Measurements from ENCODE around the gene RYK.

The RYK gene

GRCh38 chr3:134180761-134181160 lies 69.9 kb downstream of the RYK start:
- H3K4me3 ChIP-seq (ENCODE audit: low read depth, low read length) = no peak overlapping the region
- no peak for TF ChIP-seq CTCF (IDR thresholded peaks at IDR 0.05; ENCODE audit: low read depth, low read length)

- H3K4me3 ChIP-seq (ENCODE audit: low read depth, low read length) = no peak overlapping the region
- no peak for TF ChIP-seq CTCF (IDR thresholded peaks at IDR 0.05; ENCODE audit: low read depth, low read length)
Measured at GRCh38 chr3:134179508-134179907, 71.2 kb downstream of the RYK start.

GRCh38 chr3:134163096-134163495 lies 87.6 kb downstream of the RYK start:
- TF ChIP-seq CTCF (IDR thresholded peaks at IDR 0.05; ENCODE audit: low read depth, low read length) = no peak

DNA sequence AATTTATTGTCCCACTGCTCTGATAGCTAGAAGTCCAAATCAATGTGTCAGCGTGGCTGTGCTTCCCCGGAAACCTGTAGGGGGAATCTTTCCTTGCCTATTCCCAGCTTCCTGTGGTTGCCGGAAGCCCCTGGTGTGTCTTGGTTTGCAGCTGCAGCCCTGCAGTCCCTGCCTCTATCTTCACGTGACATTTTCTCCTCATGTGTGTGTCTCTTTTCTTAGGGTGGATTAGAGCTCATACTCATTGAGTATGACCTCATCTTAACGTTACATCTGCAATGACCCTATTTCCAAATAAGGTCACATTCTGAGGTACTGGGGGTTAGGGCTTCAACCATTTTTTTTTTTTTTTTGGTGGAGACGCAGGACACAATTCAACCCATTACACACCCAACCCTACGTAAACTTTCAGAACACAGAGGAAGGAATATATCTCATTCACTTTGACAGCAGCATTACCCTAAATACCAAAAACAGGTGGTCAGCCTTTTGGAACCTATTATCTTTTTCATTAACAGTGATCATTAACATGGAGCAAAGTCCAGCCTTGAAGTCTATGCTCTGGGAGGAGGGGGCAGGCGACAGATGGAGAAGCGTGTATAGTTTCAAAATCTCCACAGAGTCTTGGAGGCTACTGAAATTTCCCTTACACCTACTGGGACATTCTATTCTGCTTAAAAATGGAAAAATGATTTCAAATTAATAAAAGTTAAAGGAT lies 88.6 kb downstream of the RYK start:
- no peak overlapping the region for H3K4me3 ChIP-seq (ENCODE audit: low read depth, low read length)
- TF ChIP-seq CTCF (IDR thresholded peaks at IDR 0.05; ENCODE audit: low read depth, low read length) = no peak

More at GRCh38 chr3:134163096-134163495, 87.6 kb downstream of the RYK start:
- H3K4me3 ChIP-seq (ENCODE audit: low read depth, low read length) = no peak overlapping the region

- H3K4me3 ChIP-seq (ENCODE audit: low read depth, low read length) = no peak overlapping the region
- no peak for TF ChIP-seq CTCF (IDR thresholded peaks at IDR 0.05; ENCODE audit: low read depth, low read length)
Measured at GRCh38 chr3:134155446-134155845, 95.2 kb downstream of the RYK start.

DNA sequence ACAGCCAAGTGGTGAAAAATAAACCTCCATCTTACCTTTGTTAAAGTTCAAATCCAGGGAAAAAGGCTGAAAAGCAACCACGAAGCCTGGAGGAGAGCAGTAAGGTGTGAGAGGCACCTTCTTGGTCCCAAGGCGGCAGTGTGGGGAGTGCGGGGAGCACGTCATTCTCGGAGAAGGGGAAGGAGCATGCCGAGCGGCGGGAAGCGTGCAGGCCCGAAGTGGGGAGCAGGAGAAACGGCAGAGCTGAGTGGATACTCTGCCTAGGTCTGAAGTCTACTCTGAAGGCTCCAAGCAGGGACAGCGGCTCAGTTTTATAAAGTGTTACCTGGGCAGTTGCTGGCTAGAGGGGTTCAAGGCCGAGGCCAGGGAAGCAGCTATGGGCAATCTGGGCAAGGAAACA lies 96.9 kb downstream of the RYK start:
- no peak overlapping the region for H3K4me3 ChIP-seq (ENCODE audit: low read depth, low read length)
- TF ChIP-seq CTCF (IDR thresholded peaks at IDR 0.05; ENCODE audit: low read depth, low read length) = no peak

DNA sequence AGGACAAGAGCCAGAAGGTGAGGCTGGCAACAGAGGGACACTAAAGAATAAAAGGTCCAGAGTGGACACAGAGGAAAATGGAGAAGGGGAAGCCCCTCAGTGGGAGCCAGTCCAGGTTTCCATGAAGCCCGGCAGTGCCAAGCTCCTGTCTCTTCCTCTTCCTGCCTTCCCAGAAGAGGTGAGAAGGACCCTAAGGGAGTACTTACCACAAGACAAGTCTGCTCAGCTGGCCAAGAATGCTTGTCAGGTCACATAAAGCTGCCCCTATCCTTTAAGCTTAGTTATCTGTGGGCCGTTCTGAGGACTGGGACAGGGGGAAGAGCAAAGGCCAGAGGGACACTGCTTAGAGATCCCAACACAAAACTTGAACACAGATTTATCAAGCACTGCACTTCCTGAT lies 100.2 kb downstream of the RYK start:
- no peak overlapping the region for H3K4me3 ChIP-seq (ENCODE audit: low read depth, low read length)
- no peak for TF ChIP-seq CTCF (IDR thresholded peaks at IDR 0.05; ENCODE audit: low read depth, low read length)

All from WI38 (cell line).